GM19452 (cell line): ENCODE data around the gene F11R.
A peak's percentile ranks its signal among the peaks of the same experiment; 100 is the strongest.
"Not testable (repeated sequence)": the region's sequence is repeated elsewhere in the genome, so short reads cannot be mapped to it uniquely, and the experiment has no call there.

Source experiments
- ATAC-seq: cut with Tn5 transposase; IDR thresholded peaks from one replicate; pipeline ENCODE4 v1.9.1; 2021; ENCODE audit not compliant: unreplicated experiment

The F11R gene

DNA sequence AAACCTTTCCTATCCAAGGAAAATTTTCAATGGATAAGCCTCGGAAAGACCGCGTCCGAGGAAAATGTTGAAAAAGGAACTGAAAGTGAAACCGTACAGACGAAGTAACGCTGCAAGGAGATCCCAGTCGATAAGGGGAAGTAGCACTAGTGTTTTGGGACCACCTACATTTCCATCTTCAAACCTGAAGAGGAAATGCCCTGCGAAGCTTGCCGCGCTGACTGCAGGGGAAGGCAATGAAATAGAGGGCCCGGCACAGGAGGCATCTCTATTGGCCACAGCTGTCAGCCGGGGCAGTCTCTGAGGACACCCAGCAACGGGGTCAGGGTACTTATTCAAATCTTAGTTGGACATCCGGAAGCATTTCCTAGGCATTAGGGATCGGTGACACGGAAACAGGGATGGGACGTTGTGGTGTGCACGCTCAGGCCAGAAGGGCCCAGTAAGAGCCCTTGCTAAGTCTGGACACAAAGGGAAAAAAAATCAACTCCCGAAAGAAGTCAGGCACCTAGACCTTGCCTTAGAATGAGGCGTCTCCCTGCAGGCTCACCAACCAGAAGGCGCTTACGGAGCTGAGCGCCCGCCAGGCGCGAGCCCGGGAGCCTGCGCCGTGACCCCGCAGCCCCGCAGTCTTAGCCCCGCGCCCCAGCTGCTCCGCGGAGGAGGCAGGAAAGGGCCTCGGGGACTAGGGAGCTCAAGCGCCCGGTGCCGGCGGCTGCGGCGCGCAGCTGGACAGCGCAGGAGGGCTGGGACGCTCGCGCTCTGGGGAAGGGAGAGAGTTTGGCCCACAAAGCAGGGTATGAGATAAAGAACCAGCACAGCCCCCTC is 24.2 kb upstream of the F11R start:
- ATAC-seq, result peak; percentile 36

DNA sequence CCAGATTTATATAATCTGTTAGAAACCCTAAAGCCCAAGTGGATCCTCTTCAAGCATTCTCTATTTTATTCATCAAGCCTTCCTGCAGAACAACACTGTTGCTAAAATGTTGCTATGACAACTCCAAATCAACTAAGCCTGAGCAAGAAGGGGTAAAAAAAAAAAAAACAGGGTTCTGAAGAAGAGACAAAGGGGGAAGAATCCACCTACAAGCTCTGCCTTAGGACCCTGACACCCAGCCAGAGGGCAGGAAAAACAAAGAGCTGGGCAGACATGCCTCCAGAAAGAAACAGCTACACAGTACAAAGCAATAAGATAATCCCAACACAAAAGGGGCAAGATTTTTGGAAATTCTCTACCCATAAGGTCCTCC is 23.6 kb upstream of the F11R start:
- no peak for ATAC-seq

GRCh38 chr1:161039546-161039945 is 18.6 kb upstream of the F11R start:
- ATAC-seq, result no peak

DNA sequence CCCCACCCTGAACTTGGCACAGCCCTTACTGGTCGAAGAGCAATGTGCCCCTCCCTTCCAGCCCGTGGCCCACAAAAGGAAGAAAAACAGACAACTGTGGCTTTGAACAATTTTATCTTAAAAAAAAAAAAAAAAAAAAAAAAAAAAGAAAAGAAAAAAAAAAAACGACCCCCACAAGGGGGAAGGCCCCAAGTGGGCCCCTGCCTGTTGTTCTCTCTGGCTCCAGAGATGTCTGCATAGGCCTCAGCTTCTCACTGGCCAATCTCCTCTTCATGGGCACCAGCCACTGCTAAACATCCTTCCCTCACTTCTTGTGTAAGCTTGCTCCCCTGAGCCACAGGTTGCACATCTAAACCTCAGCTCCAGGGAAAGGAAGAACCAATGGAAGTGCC is 18.2 kb upstream of the F11R start:
- no peak for ATAC-seq

DNA sequence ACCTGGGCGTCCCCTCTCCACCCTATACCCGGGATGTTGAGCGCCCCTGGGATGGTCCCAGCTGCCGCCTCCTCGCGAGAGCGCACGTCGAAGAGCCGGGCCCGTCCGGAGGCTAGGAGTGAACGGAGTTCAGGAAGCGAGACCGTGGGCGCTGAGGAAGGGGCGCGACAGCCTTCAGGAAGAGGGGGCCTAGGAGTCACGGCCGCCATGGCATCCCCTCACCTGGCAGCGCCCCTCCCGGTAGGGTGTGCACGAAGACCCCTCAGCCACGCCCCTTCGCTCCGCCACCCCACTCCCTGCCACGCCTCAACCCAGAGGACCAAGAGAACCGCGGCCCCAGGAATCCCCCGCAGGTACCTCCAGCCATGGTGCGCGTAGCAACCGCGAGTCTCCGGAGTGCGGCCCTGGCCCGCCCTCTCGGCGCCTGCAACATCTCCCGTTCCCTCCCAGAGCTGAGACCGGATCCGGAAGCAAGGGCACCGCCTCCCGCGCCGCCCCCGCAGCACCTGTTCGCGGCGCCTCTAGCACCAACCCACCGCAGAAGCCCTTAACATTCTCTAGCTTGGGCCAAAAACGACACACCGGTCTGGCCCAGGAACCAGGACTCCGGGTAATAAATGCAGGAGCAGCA is 17.7 kb upstream of the F11R start, which contains the start of gene TSTD1:
Gene TSTD1 (minus strand): TSS at position 442 of the 631 bp plus-strand sequence. CDS start 75 bp downstream, at position 367.
- ATAC-seq, result peak; percentile 80

DNA sequence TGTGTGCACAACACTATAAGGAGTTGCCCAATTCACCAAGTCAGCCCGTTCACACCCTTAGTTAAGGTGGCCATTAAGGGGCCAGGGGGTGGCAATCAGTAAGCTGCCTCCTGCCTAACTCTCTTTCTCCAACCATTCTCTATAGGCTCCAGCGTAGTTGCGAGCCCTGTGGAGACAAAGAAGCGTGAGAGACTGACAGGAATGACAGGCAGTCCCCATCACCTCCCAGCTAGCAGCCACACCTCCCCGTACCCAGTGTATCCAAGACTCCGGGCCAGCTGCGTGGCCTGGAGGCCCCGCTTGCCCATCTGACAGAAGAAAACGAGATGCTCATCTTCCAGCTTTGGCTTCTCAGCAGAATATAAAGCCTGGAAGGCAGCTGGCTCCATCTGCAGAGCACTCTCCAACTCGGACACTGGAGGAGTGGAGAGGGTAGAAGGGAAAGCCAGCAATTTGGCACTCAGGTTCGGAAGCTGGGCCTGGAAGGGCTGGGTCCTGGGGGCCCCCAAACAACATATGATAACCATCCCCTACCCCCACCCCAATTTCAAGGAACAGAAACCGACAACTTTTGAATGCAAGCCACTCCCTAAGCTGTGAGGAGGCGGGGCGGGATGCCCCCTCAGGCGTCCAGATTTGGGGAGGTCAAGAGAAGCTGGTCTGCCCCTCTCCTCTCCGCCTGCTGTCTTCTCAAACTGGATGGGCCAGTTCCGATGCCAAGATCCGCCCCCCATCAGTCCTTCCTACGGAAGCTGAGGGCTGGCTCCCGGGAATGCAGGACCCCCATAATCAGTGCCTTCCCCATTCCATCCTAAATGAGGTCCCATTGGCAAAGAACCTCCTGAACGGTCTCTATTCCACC is 16.9 kb upstream of the F11R start:
- no peak for ATAC-seq

DNA sequence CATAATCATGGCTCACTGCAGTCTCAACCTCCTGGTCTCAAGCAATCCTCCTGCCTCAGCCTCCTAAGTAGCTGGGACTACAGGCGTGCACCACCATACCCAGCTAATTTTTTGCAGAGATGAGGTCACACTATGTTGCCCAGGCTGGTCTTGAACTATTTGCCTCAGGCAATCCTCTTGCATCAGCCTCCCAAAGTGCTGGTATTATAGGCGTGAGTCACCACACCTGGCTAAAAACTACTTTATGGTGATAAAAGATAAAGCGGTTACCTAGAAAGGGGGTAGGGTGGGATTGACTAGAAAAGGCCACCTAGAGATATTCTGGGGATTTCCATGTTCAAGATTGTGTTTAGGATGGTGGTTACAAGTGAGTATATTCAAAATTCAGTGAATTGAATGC is 12.8 kb upstream of the F11R start:
- ATAC-seq, result no peak

DNA sequence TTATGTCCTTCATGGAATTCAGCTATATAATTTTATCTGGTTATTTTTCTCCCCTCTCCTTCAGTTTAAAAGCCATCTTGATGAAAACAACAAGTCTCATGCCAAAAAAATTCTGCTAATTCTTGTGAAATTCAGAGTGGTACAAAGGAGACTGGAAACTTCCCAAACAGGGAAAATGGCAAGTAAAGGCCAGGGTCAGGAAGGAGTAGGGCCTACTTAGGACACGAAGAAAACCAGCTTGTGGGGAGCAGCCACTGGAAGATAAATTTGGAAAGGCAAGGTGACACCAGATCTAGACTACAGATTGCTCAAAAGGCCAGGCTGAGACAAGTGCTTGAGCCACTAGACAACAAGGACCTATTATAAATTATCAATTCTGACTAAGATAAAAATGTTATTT is 11.5 kb upstream of the F11R start:
- no peak for ATAC-seq

DNA sequence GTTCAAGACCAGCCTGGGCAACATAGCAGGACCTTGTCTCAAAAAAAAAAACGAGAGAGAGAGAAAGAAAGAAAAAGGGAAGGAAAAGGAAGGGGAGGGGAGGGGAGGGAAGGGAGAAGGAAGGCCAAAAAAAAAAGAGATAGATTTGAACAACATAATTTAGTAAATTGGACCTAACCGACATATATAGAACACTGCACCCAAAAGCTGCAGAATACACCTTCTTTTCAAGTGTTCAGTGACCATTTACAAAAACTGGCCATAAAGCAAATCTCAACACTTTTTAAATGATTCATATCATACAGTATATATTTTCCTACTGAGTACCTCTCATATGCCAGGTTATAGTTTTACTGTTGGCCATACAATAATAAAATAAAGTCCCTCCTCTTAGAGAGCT is 10.9 kb upstream of the F11R start:
- ATAC-seq, result no peak

DNA sequence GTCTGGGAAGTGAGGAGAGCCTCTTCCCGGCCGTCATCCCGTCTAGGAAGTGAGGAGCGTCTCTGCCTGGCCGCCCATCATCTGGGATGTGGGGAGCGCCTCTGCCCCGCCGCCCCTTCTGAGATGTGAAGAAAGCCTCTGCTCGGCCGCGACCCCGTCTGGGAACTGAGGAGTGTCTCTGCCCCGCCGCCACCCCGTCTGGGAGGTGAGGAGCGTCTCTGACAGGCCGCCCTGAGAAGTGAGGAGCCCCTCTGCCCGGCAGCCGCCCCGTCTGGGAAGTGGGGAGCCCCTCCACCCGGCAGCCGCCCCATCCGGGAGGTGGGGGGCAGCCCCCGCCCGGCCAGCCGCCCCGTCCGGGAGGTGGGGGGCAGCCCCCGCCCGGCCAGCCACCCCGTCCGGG is 8.5 kb upstream of the F11R start:
- not testable (repeated sequence) for ATAC-seq

GRCh38 chr1:161026954-161027353 is 6.0 kb upstream of the F11R start:
- not testable (repeated sequence) for ATAC-seq

DNA sequence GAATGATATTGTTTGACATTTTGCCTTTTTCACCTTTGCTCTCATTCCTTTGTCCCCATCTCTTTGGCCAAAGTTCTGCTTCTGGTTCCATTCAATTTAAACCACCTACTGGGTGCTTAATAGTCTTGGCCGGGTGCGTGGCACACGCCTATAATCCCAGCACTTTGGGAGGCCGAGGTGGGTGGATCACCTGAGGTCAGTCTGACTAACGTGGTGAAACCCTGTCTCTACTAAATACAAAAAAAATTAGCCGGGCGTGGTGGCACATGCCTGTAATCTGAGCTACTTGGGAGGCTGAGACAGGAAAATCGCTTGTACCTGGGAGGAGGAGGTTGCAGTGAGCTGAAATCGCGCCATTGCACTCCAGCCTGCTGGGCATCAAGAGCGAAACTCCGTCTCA is 1.5 kb upstream of the F11R start:
- not testable (repeated sequence) for ATAC-seq

DNA sequence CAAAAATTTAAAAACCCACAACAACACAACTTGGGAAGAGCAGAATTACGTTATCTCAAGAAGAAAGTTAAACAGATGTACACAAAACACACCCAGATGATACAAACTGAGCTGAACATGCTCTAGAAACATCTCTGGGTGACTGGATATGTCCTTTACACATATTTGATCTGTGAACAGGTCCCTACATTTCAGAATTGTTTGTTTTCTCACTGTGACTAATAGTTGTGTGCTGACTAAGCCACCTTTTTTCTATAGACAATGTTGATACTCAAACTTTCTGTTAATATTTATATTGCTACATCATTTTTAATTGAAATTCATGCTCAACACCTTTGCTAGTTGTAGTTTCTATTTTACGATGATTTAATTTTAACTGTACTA is 1.0 kb upstream of the F11R start:
- ATAC-seq, result no peak

- peak; percentile 82 for ATAC-seq
These were observed 415 bp upstream of the F11R start for GRCh38 chr1:161021165-161021969.

- ATAC-seq, result no peak
These were observed 1.0 kb downstream of the F11R start for GRCh38 chr1:161019751-161020495.

DNA sequence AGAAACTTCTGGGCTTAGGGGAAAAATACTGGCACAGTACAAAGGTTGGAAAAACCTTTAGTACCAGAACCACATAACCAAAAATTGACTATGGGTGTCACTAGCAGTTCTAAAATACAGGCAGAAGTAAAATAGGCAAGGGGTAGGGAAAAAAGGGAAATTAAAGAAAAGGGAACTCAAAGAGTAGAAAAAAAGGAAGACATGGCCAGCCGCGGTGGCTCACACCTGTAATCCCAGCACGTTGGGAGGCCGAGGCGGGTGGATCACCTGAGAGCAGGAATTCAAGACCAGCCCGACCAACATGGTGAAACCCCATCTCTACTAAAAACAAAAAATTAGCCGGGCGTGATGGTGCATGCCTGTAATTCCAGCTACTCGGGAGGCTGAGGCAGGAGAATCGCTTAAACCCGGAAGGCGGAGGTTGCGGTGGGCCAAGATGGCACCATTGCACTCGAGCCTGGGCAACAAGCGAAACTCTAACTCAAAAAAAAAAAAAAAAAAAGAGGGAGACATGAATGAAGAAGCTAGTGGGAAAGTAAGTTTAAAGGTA is 1.8 kb downstream of the F11R start:
- not testable (repeated sequence) for ATAC-seq

GRCh38 chr1:161018631-161018930 is 2.4 kb downstream of the F11R start:
- no peak for ATAC-seq

- ATAC-seq, result no peak
These were observed 3.0 kb downstream of the F11R start for GRCh38 chr1:161017756-161018630.

DNA sequence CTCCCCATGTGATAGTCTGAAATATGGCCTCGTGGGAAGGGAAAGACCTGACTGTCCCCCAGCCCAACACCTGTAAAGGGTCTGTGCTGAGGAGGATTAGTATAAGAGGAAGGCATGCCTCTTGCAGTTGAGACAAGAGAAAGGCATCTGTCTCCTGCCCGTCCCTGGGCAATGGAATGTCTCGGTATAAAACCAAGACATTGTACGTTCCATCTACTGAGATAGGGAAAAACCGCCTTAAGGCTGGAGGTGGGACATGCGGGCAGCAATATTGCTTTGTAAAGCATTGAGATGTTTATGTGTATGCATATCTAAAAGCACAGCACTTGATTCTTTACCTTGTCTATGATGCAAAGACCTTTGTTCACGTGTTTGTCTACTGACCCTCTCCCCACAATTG is 3.8 kb downstream of the F11R start:
- ATAC-seq, result not testable (repeated sequence)
